Liver (tissue), 9 donors: ENCODE data around the gene MTLN. TPM values are rescaled to one million over a fixed set of nuclear protein-coding genes. Genes with fewer than 3 reads are reported as not detected.

ENCODE experiments used
- DNase-seq: peaks from one replicate; pipeline ENCODE4 v3.0.0-alpha.2; 2017; ENCODE audit warnings: low spot score
- H3K27ac ChIP-seq, 2 donors: one replicate each; pipeline ENCODE4 v1.7.0; 2013; ENCODE audit warnings: inconsistent platforms in 2 of 2, low read length in 2 of 2, control low read depth in 1 of 2, low read depth in 1 of 2, mild to moderate bottlenecking in 1 of 2
- H3K27me3 ChIP-seq, 4 donors: one replicate each; pipeline versions ENCODE4 v1.6.1 to v1.7.0; 2013; ENCODE audit warnings: low read length in 3 of 4, inconsistent platforms in 1 of 4, mild to moderate bottlenecking in 1 of 4, moderate library complexity in 1 of 4; ENCODE audit not compliant: control insufficient read depth in 4 of 4, insufficient read depth in 4 of 4
- H3K36me3 ChIP-seq, 4 donors: one replicate each; pipeline versions ENCODE4 v1.6.1 to v1.7.0; 2013; ENCODE audit warnings: low read length in 3 of 4, mild to moderate bottlenecking in 3 of 4, low read depth in 1 of 4, moderate library complexity in 1 of 4; ENCODE audit not compliant: control insufficient read depth in 4 of 4, insufficient read depth in 3 of 4
- H3K4me1 ChIP-seq, 4 donors: one replicate each; pipeline versions ENCODE4 v1.6.1 to v1.7.0; 2013; ENCODE audit warnings: low read length in 3 of 4, mild to moderate bottlenecking in 3 of 4, moderate library complexity in 1 of 4; ENCODE audit not compliant: control insufficient read depth in 4 of 4, insufficient read depth in 4 of 4
- H3K4me3 ChIP-seq, 3 donors: one replicate each; pipeline versions ENCODE4 v1.6.1 to v1.7.0; 2013; ENCODE audit warnings: low read length in 3 of 3, control low read depth in 1 of 3, low read depth in 1 of 3, mild to moderate bottlenecking in 1 of 3
- H3K9ac ChIP-seq, 2 donors: one replicate each; pipeline ENCODE4 v1.7.0; 2013; ENCODE audit warnings: low read length in 2 of 2, mild to moderate bottlenecking in 2 of 2, moderate library complexity in 2 of 2, control low read depth in 1 of 2, low read depth in 1 of 2
- H3K9me3 ChIP-seq, 4 donors: one replicate each; pipeline versions ENCODE4 v1.6.1 to v1.7.0; 2013; ENCODE audit warnings: low read length in 3 of 4; ENCODE audit not compliant: control insufficient read depth in 4 of 4
- EGR1 ChIP-seq, 2 donors: IDR thresholded peaks; 2 replicates each; pipeline ENCODE4 v1.6.1; 2016 to 2018; ENCODE audit warnings: antibody characterized with exemption in 2 of 2, low read depth in 2 of 2
- FOXA1 ChIP-seq: IDR thresholded peaks from 2 replicates; pipeline ENCODE4 v1.6.1; 2016; ENCODE audit warnings: antibody characterized with exemption
- FOXA2 ChIP-seq: IDR thresholded peaks from 2 replicates; pipeline ENCODE4 v1.6.1; 2016; ENCODE audit warnings: antibody characterized with exemption
- GABPA ChIP-seq, 2 donors: IDR thresholded peaks in 1 of 2; conservative IDR thresholded peaks in 1 of 2; 2 replicates each; pipeline ENCODE4 v1.6.1; 2016; ENCODE audit warnings: antibody characterized with exemption in 2 of 2, mild to moderate bottlenecking in 1 of 2, moderate library complexity in 1 of 2
- HNF4A ChIP-seq, 2 donors: conservative IDR thresholded peaks; 2 replicates each; pipeline ENCODE4 v1.6.1; 2016; ENCODE audit warnings: antibody characterized with exemption in 2 of 2, mild to moderate bottlenecking in 2 of 2
- HNF4G ChIP-seq: IDR thresholded peaks from 2 replicates; pipeline ENCODE4 v1.6.1; 2016; ENCODE audit warnings: antibody characterized with exemption
- JUND ChIP-seq, 2 donors: IDR thresholded peaks; 2 replicates each; pipeline ENCODE4 v1.6.1; 2016; ENCODE audit warnings: antibody characterized with exemption in 2 of 2
- MAX ChIP-seq: IDR thresholded peaks from 2 replicates; pipeline ENCODE4 v1.6.1; 2016; ENCODE audit warnings: antibody characterized with exemption
- NR2F2 ChIP-seq: IDR thresholded peaks from 2 replicates; pipeline ENCODE4 v1.6.1; 2016; ENCODE audit warnings: antibody characterized with exemption
- RAD21 ChIP-seq, 2 donors: IDR thresholded peaks; 2 replicates each; pipeline ENCODE4 v1.6.1; 2016; ENCODE audit warnings: antibody characterized with exemption in 2 of 2, mild to moderate bottlenecking in 2 of 2
- RXRA ChIP-seq, 2 donors: IDR thresholded peaks; 2 replicates each; pipeline ENCODE4 v1.6.1; 2017 to 2018; ENCODE audit warnings: antibody characterized with exemption in 2 of 2, mild to moderate bottlenecking in 1 of 2
- SP1 ChIP-seq: IDR thresholded peaks from 2 replicates; pipeline ENCODE4 v1.6.1; 2018; ENCODE audit warnings: antibody characterized with exemption, mild to moderate bottlenecking
- TAF1 ChIP-seq: conservative IDR thresholded peaks from 2 replicates; pipeline ENCODE4 v1.6.1; 2016; ENCODE audit warnings: antibody characterized with exemption, mild to moderate bottlenecking
- YY1 ChIP-seq: IDR thresholded peaks from 2 replicates; pipeline ENCODE4 v1.6.1; 2016; ENCODE audit warnings: antibody characterized with exemption, mild to moderate bottlenecking
- ZBTB33 ChIP-seq: IDR thresholded peaks from 2 replicates; pipeline ENCODE4 v1.6.1; 2016; ENCODE audit warnings: antibody characterized with exemption
- WGBS: extraction: QIAGEN DNeasy Blood & Tissue Kit; methylation state at CpG from one replicate; pipeline ENCODE4 v1.1.7; 2013; 5-methylcytosine and 5-hydroxymethylcytosine counted together
- polyA plus RNA-seq, 2 donors: library from polyadenylated mRNA; stranded (reverse) in 1 of 2; unstranded in 1 of 2; fragments of 200-250 nt in 1 of 2; fragments of >200 nt in 1 of 2; fragmentation: Nextera tagmentation in 1 of 2; extraction: Ambion mirVana in 1 of 2; gene quantifications; one replicate each; pipeline versions ENCODE4 v1.2.1 to v1.2.3, GENCODE V29; 2013 to 2015
- total RNA-seq, 2 donors: library from RNA; depleted of rRNA; stranded (reverse); fragments of >200 nt; gene quantifications; one replicate each; pipeline ENCODE4 v1.2.3, GENCODE V29; 2014
- TF ChIP-seq, protein P1 (sequence below): IDR thresholded peaks from 2 replicates; pipeline ENCODE4 v1.6.1; 2016; ENCODE audit warnings: antibody characterized with exemption, mild to moderate bottlenecking
- donor health status: healthy.
- donor health status: healthy.
- donor health status: healthy.
- donor health status: healthy.
- donor health status: healthy.

MTLN gene
- total and polyA plus RNA-seq, 4 donors = 29.6 to 86.4 (median 65.5) TPM

- peaks cover 0 to 7% (median 0%) of the 10 kb centered on the region in 4 donors for H3K27me3 ChIP-seq
- no peak overlapping the region for H3K4me3 ChIP-seq
Observed at GRCh38 chr2:110173523-110173922, 38.8 kb downstream of the MTLN start.

DNA sequence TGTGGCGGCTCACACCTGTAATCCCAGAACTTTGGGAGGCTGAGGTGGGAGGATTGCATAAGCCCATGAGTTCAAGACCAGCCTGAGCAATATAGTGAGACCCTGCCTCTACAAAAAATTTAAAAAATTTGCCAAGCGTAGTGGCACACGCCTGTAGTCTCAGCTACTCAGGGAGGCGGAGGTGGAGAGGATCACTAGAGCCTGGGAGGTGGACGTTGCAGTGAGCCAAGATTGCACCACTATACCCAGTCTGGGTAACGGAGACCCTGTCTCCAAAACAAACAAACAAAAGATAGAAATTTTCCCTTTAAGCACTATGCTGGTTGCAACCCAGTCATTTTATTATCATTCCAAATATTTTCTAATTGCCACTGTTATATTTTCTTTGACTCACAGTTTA lies 39.8 kb downstream of the MTLN start:
- no peaks in the 10 kb centered on the region for H3K9me3 ChIP-seq
- no peaks in the 10 kb centered on the region for H3K4me1 ChIP-seq
- H3K9ac ChIP-seq = no peak overlapping the region
- no peak overlapping the region for H3K27ac ChIP-seq
- peaks cover 0 to 7% (median 0%) of the 10 kb centered on the region in 4 donors for H3K27me3 ChIP-seq
- TF ChIP-seq, protein P1, sequence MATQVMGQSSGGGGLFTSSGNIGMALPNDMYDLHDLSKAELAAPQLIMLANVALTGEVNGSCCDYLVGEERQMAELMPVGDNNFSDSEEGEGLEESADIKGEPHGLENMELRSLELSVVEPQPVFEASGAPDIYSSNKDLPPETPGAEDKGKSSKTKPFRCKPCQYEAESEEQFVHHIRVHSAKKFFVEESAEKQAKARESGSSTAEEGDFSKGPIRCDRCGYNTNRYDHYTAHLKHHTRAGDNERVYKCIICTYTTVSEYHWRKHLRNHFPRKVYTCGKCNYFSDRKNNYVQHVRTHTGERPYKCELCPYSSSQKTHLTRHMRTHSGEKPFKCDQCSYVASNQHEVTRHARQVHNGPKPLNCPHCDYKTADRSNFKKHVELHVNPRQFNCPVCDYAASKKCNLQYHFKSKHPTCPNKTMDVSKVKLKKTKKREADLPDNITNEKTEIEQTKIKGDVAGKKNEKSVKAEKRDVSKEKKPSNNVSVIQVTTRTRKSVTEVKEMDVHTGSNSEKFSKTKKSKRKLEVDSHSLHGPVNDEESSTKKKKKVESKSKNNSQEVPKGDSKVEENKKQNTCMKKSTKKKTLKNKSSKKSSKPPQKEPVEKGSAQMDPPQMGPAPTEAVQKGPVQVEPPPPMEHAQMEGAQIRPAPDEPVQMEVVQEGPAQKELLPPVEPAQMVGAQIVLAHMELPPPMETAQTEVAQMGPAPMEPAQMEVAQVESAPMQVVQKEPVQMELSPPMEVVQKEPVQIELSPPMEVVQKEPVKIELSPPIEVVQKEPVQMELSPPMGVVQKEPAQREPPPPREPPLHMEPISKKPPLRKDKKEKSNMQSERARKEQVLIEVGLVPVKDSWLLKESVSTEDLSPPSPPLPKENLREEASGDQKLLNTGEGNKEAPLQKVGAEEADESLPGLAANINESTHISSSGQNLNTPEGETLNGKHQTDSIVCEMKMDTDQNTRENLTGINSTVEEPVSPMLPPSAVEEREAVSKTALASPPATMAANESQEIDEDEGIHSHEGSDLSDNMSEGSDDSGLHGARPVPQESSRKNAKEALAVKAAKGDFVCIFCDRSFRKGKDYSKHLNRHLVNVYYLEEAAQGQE = no peak
- TF ChIP-seq SP1 (no peak), MAX (no peak), JUND (IDR thresholded peaks at IDR 0.05) (no peak), YY1 (no peak), FOXA2 (no peak)
- DNase-seq = no peak
- H3K4me3 ChIP-seq = no peak overlapping the region
- H3K36me3 ChIP-seq = no peaks in the 10 kb centered on the region
- WGBS = 90% methylated on average over 6 of the region's 6 CpGs

More at GRCh38 chr2:110173523-110173922, 38.8 kb downstream of the MTLN start:
- Histone ChIP-seq H3K27ac (no peak overlapping the region), H3K36me3 (no peaks in the 10 kb centered on the region), H3K9me3 (no peaks in the 10 kb centered on the region), H3K4me1 (no peaks in the 10 kb centered on the region), H3K9ac (no peak overlapping the region)
- 88% methylated on average over 1 of the region's 1 CpG for WGBS
- no peak for TF ChIP-seq GABPA (IDR thresholded peaks at IDR 0.05 in 1 of 2, conservative IDR thresholded peaks at IDR 0.05 in 1 of 2)
- TF ChIP-seq FOXA2 = no peak
- no peak for TF ChIP-seq RAD21 (IDR thresholded peaks at IDR 0.05)
- no peak for TF ChIP-seq JUND (IDR thresholded peaks at IDR 0.05)
- TF ChIP-seq TAF1 = no peak
- no peak for TF ChIP-seq EGR1 (IDR thresholded peaks at IDR 0.05; ENCODE audit: low read depth in 2 of 2)
- no peak for TF ChIP-seq ZBTB33
- TF ChIP-seq NR2F2 = no peak
- no peak for DNase-seq

- 86% methylated on average over 3 of the region's 3 CpGs for WGBS
- no peak overlapping the region for H3K27ac ChIP-seq
- H3K27me3 ChIP-seq = peaks cover 0 to 6% (median 0%) of the 10 kb centered on the region in 4 donors
- H3K4me3 ChIP-seq = no peak overlapping the region
- H3K9ac ChIP-seq = no peak overlapping the region
- H3K9me3 ChIP-seq = no peaks in the 10 kb centered on the region
- no peaks in the 10 kb centered on the region for H3K36me3 ChIP-seq
- TF ChIP-seq FOXA1 (no peak), HNF4A (conservative IDR thresholded peaks at IDR 0.05) (no peak), SP1 (no peak), HNF4G (no peak), RXRA (IDR thresholded peaks at IDR 0.05) (no peak)
- no peaks in the 10 kb centered on the region for H3K4me1 ChIP-seq
- DNase-seq = no peak
Observed at GRCh38 chr2:110170102-110170501, 42.2 kb downstream of the MTLN start.
